Measurements from ENCODE around the gene PEX14. TPM values are rescaled to one million over a fixed set of nuclear protein-coding genes. Genes with fewer than 3 reads are reported as not detected.

Gene PEX14
- total and polyA plus RNA-seq, 2 donors (not counting 3 experiments of a cell fraction or from before 2014, with no cell fraction given) = 19.5 to 26.5 TPM

GRCh38 chr1:10541286-10541685, 66.5 kb downstream of the PEX14 start:
- Histone ChIP-seq H3K9ac (replicated peaks; ENCODE audit: extremely low read depth, insufficient read depth, low read length) (no peak overlapping the region), H3K27ac (ENCODE audit: insufficient read depth, low read depth, low read length) (peak overlapping the region; percentile 26), H3K36me3 (ENCODE audit: control insufficient read depth in 2 of 2, extremely low read depth in 1 of 2, insufficient read depth in 2 of 2, low read length in 2 of 2) (peaks cover 0 to 2% of the 10 kb centered on the region in 2 experiments), H4K20me1 (replicated peaks; ENCODE audit: control insufficient read depth, extremely low read depth, insufficient read depth, low read length) (no peaks in the 10 kb centered on the region), H3K4me1 (ENCODE audit: control insufficient read depth, extremely low read depth, insufficient read depth, low read length) (peaks cover 12% of the 10 kb centered on the region), H3K4me3 (replicated peaks in 1 of 3; ENCODE audit: insufficient read depth in 1 of 3, low read depth in 1 of 3, low read length in 3 of 3) (no peak overlapping the region), H3K27me3 (ENCODE audit: control insufficient read depth in 2 of 2, insufficient read depth in 2 of 2, low read length in 2 of 2) (no peaks in the 10 kb centered on the region), H3K79me2 (ENCODE audit: control insufficient read depth, insufficient read depth, low read length) (no peaks in the 10 kb centered on the region), H3K9me1 (replicated peaks; ENCODE audit: control insufficient read depth, extremely low read depth, insufficient read depth, low read length) (no peaks in the 10 kb centered on the region), H3K4me2 (ENCODE audit: insufficient read depth, low read length) (peak overlapping the region; percentile 62), H2AFZ (ENCODE audit: low read depth, low read length) (no peak overlapping the region), H3K9me3 (replicated peaks; ENCODE audit: control insufficient read depth, insufficient read depth, low read length) (no peaks in the 10 kb centered on the region)
- DNase-seq (ENCODE audit: low read depth, low spot score) (no peak), FAIRE-seq (no peak)
- TF ChIP-seq EZH2 (IDR thresholded peaks at IDR 0.05; ENCODE audit: borderline replicate concordance, low read depth, low read length, severe bottlenecking) (no peak), GATA2 (IDR thresholded peaks at IDR 0.05; ENCODE audit: insufficient read depth, insufficient read length, low read depth, low read length) (no peak), MYC (IDR thresholded peaks at IDR 0.05; ENCODE audit: low read depth, low read length) (no peak), POLR2AphosphoS5 (IDR thresholded peaks at IDR 0.05; ENCODE audit: insufficient read depth, low read depth, low read length) (no peak), POLR2A (IDR thresholded peaks at IDR 0.05; ENCODE audit: low read depth, low read length) (no peak), FOS (IDR thresholded peaks at IDR 0.05; ENCODE audit: borderline replicate concordance, insufficient read depth, low read length) (no peak), JUN (IDR thresholded peaks at IDR 0.05; ENCODE audit: borderline replicate concordance, insufficient read depth, insufficient read length, low read depth) (no peak), CTCF (IDR thresholded peaks at IDR 0.05; ENCODE audit: extremely low read depth in 1 of 2, insufficient read depth in 1 of 2, low read depth in 1 of 2, low read length in 2 of 2) (no peak)
- TF ChIP-seq, protein P1, sequence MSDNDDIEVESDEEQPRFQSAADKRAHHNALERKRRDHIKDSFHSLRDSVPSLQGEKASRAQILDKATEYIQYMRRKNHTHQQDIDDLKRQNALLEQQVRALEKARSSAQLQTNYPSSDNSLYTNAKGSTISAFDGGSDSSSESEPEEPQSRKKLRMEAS (IDR thresholded peaks at IDR 0.05; ENCODE audit: insufficient read depth, insufficient read length) = no peak
- ChIA-PET CTCF (no interaction called here), POLR2A (no interaction called here)
- dilution Hi-C loops (cut with MboI; ENCODE audit: extremely low pct_ligation_motif_present, low sequenced_read_pairs) (no loop called here), intact Hi-C loops (cut with micrococcal nuclease) (no loop called here)
- BruUV-seq (replicated peaks) = no TSS peak

Measured in endothelial cell of umbilical vein (primary cell).